Astrocyte (in vitro differentiated cells and primary cell): ENCODE data around the gene SLC30A10. TPM values are rescaled to one million over a fixed set of nuclear protein-coding genes. Genes with fewer than 3 reads are reported as not detected.

Experiments used
- DNase-seq: peaks from one replicate; pipeline ENCODE4 v3.0.0-alpha.2; 2010; ENCODE audit warnings: low read depth
- FAIRE-seq: peaks from 2 replicates; lab custom pipeline; 2011; peaks lifted over from hg19 to GRCh38; lab: Jason Lieb, UNC
- H2AFZ ChIP-seq: 2 replicates; pipeline ENCODE4 v1.6.0; 2012; ENCODE audit warnings: low read depth, low read length, inconsistent platforms
- H3K27ac ChIP-seq: 2 replicates; pipeline ENCODE4 v1.5.1; 2011; ENCODE audit warnings: low read depth, low read length, inconsistent platforms
- H3K27me3 ChIP-seq: 2 replicates; pipeline ENCODE4 v1.6.0; 2011; ENCODE audit warnings: low read length, inconsistent platforms; ENCODE audit not compliant: insufficient read depth
- H3K36me3 ChIP-seq: 2 replicates; pipeline ENCODE4 v1.5.1; 2011; ENCODE audit warnings: low read length, inconsistent platforms; ENCODE audit not compliant: insufficient read depth
- H3K4me1 ChIP-seq: 2 replicates; pipeline ENCODE4 v1.5.1; 2011; ENCODE audit warnings: low read length, inconsistent platforms; ENCODE audit not compliant: insufficient read depth
- H3K4me2 ChIP-seq: 2 replicates; pipeline ENCODE4 v1.6.0; 2012; ENCODE audit warnings: low read length, inconsistent platforms
- H3K4me3 ChIP-seq: 2 replicates; pipeline ENCODE4 v1.5.1; 2011; ENCODE audit warnings: low read depth, mild to moderate bottlenecking, low read length, inconsistent platforms; ENCODE audit not compliant: insufficient read depth
- H3K79me2 ChIP-seq: 2 replicates; pipeline ENCODE4 v1.6.0; 2012; ENCODE audit warnings: mild to moderate bottlenecking, low read length, inconsistent platforms; ENCODE audit not compliant: insufficient read depth
- H3K9ac ChIP-seq: 2 replicates; pipeline ENCODE4 v1.6.0; 2012; ENCODE audit warnings: mild to moderate bottlenecking, low read length, inconsistent platforms
- H3K9me3 ChIP-seq: 2 replicates; pipeline ENCODE4 v1.5.1; 2012; ENCODE audit warnings: low read depth, mild to moderate bottlenecking, low read length, inconsistent platforms; ENCODE audit not compliant: insufficient read depth
- H4K20me1 ChIP-seq: 2 replicates; pipeline ENCODE4 v1.6.0; 2012; ENCODE audit warnings: low read length, inconsistent platforms; ENCODE audit not compliant: insufficient read depth
- H3K27ac Mint-ChIP-seq: one replicate; pipeline ENCODE4 v1.8.0; 2021; ENCODE audit warnings: mild to moderate bottlenecking, mixed read lengths; ENCODE audit not compliant: unreplicated experiment
- H3K27me3 Mint-ChIP-seq: one replicate; pipeline ENCODE4 v1.8.0; 2021; ENCODE audit warnings: low read depth, mixed read lengths; ENCODE audit not compliant: unreplicated experiment
- H3K36me3 Mint-ChIP-seq: one replicate; pipeline ENCODE4 v1.8.0; 2021; ENCODE audit warnings: low read depth, mixed read lengths; ENCODE audit not compliant: unreplicated experiment
- H3K4me1 Mint-ChIP-seq: one replicate; pipeline ENCODE4 v1.8.0; 2021; ENCODE audit warnings: low read depth, mixed read lengths; ENCODE audit not compliant: unreplicated experiment
- H3K4me3 Mint-ChIP-seq: one replicate; pipeline ENCODE4 v1.8.0; 2021; ENCODE audit warnings: mild to moderate bottlenecking, moderate library complexity, mixed read lengths; ENCODE audit not compliant: unreplicated experiment
- H3K9me3 Mint-ChIP-seq: one replicate; pipeline ENCODE4 v1.8.0; 2021; ENCODE audit warnings: mild to moderate bottlenecking, mixed read lengths; ENCODE audit not compliant: unreplicated experiment
- CTCF ChIP-seq: IDR thresholded peaks from 2 replicates; pipeline ENCODE4 v1.5.1; 2011; ENCODE audit warnings: low read depth, mild to moderate bottlenecking, inconsistent platforms, low read length, moderate library complexity; ENCODE audit not compliant: insufficient read depth
- EZH2 ChIP-seq: IDR thresholded peaks from 2 replicates; pipeline ENCODE4 v1.6.1; 2012; ENCODE audit warnings: mild to moderate bottlenecking, low read length, inconsistent platforms; ENCODE audit not compliant: insufficient read depth
- total RNA-seq: library from RNA; stranded (reverse); gene quantifications from 2 replicates; pipeline ENCODE4 v1.2.1, GENCODE V29; 2021

SLC30A10 gene
- total RNA-seq, 1 donor from 2014 or later, result not detected

DNA sequence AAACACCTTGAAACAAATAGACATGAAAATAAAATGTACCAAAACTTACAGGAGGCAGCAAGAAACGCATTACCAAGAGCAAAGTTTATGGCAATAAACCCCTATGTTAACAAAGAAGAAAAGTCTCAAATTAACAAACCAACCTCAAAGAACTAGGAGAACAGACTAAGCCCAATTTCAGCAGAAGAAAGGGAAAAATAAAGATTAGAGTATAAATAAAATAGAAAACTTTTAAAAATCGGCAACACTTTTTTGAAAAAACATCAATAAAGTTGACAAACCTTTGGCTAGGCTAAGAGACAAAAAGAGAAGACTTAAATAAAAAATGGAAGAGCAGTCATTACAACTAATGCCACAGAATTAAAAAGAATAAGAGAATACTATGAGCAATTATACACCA is 42.7 kb downstream of the SLC30A10 start:
- DNase-seq, result no peak
- no peaks in the 10 kb centered on the region for H3K79me2 ChIP-seq
- FAIRE-seq, result no peak
- Mint-ChIP-seq H3K36me3 (no peaks in the 10 kb centered on the region), H3K27me3 (no peaks in the 10 kb centered on the region), H3K27ac (no peak overlapping the region), H3K9me3 (peaks cover 8% of the 10 kb centered on the region), H3K4me1 (no peaks in the 10 kb centered on the region), H3K4me3 (no peak overlapping the region)
- no peaks in the 10 kb centered on the region for H3K9me3 ChIP-seq
- no peaks in the 10 kb centered on the region for H4K20me1 ChIP-seq
- H3K9ac ChIP-seq, result no peak overlapping the region
- no peaks in the 10 kb centered on the region for H3K36me3 ChIP-seq
- no peak overlapping the region for H3K27ac ChIP-seq
- H3K4me2 ChIP-seq, result no peak overlapping the region
- no peak for TF ChIP-seq CTCF
- no peak for TF ChIP-seq EZH2
- H3K27me3 ChIP-seq, result no peaks in the 10 kb centered on the region
- no peaks in the 10 kb centered on the region for H3K4me1 ChIP-seq
- H2AFZ ChIP-seq, result no peak overlapping the region
- no peak overlapping the region for H3K4me3 ChIP-seq

DNA sequence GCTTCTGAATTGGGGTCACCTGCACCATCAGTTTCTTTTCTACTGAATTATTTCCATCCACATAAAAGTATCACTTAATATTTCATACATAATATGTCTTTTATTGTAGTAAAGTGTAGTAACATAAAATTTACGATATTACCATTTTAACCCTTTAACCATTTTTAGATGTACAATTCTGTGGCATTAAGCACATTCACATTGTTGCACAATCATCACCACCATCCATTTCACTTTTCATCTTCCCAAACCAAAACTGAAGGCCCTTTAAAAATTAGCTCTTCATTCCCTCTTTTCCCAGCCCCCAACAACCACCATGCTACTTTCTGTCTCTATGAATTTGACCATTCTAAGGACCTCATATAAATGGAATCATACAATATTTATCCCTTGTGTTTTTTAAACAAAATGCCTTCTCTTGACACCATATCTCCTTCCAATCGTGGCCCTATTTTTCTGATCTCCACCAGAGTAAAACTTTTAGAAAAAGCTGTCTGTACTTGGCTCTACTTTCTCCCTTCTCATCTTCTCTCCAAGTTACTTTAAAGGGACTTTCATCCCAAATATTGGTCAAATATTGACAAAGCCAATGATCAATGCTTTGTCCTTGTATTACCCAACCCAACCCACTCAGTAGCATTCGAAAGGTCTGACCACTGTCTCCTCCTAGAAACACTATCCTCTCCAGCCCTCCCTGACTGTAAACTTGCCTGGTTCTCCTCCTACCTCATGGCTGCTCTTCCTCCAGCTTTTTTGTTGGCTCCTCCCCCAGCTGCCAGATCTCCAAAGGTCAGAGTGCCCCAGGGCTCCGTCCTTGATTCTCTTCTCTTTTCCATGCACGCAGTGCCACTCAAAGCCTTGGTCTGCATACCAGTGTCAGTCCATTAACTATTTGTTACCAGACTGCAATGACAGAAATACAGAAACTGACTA is 44.7 kb downstream of the SLC30A10 start:
- H3K36me3 ChIP-seq, result no peaks in the 10 kb centered on the region
- H3K27ac ChIP-seq, result no peak overlapping the region
- no peaks in the 10 kb centered on the region for H3K27me3 ChIP-seq
- H4K20me1 ChIP-seq, result no peaks in the 10 kb centered on the region
- H3K36me3 Mint-ChIP-seq, result no peaks in the 10 kb centered on the region
- no peak overlapping the region for H3K4me2 ChIP-seq
- no peak overlapping the region for H3K4me3 Mint-ChIP-seq
- DNase-seq (no peak), FAIRE-seq (no peak)
- no peak overlapping the region for H3K9ac ChIP-seq
- no peak overlapping the region for H3K4me3 ChIP-seq
- no peaks in the 10 kb centered on the region for H3K4me1 Mint-ChIP-seq
- TF ChIP-seq CTCF, result no peak
- H3K27me3 Mint-ChIP-seq, result no peaks in the 10 kb centered on the region
- H3K9me3 ChIP-seq, result no peaks in the 10 kb centered on the region
- H3K27ac Mint-ChIP-seq, result no peak overlapping the region
- no peak overlapping the region for H2AFZ ChIP-seq
- H3K4me1 ChIP-seq, result no peaks in the 10 kb centered on the region
- H3K79me2 ChIP-seq, result no peaks in the 10 kb centered on the region
- peaks cover 6% of the 10 kb centered on the region for H3K9me3 Mint-ChIP-seq

DNA sequence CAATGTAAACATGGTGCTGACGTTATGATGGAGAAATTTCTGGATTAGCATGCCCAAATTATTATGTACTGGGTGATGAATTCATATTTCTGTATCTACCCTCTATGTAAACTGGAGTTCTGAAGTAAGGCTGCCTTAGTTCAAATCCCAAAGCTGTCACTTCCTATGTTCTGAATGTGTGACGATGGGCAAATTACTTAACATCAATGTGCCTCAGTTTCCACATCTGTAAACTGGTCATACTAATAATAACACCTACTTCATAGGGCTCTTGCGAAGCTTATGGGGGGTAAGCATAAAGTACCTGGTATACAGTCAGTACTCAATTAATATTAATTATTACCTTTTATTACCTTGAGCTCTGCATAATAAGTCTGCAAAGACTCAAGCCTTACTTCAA is 45.6 kb downstream of the SLC30A10 start:
- no peak overlapping the region for H3K27ac ChIP-seq
- no peak overlapping the region for H3K4me2 ChIP-seq
- Mint-ChIP-seq H3K36me3 (no peaks in the 10 kb centered on the region), H3K4me1 (no peaks in the 10 kb centered on the region), H3K9me3 (no peaks in the 10 kb centered on the region), H3K4me3 (no peak overlapping the region), H3K27me3 (no peaks in the 10 kb centered on the region), H3K27ac (no peak overlapping the region)
- H3K79me2 ChIP-seq, result no peaks in the 10 kb centered on the region
- H3K9ac ChIP-seq, result no peak overlapping the region
- no peaks in the 10 kb centered on the region for H3K9me3 ChIP-seq
- TF ChIP-seq EZH2, result no peak
- no peak for TF ChIP-seq CTCF
- H3K27me3 ChIP-seq, result no peaks in the 10 kb centered on the region
- no peaks in the 10 kb centered on the region for H3K36me3 ChIP-seq
- no peaks in the 10 kb centered on the region for H3K4me1 ChIP-seq
- FAIRE-seq (no peak), DNase-seq (no peak)
- H4K20me1 ChIP-seq, result no peaks in the 10 kb centered on the region
- no peak overlapping the region for H2AFZ ChIP-seq
- no peak overlapping the region for H3K4me3 ChIP-seq
